Measurements from ENCODE around the gene ACAP2.

The ACAP2 gene

DNA sequence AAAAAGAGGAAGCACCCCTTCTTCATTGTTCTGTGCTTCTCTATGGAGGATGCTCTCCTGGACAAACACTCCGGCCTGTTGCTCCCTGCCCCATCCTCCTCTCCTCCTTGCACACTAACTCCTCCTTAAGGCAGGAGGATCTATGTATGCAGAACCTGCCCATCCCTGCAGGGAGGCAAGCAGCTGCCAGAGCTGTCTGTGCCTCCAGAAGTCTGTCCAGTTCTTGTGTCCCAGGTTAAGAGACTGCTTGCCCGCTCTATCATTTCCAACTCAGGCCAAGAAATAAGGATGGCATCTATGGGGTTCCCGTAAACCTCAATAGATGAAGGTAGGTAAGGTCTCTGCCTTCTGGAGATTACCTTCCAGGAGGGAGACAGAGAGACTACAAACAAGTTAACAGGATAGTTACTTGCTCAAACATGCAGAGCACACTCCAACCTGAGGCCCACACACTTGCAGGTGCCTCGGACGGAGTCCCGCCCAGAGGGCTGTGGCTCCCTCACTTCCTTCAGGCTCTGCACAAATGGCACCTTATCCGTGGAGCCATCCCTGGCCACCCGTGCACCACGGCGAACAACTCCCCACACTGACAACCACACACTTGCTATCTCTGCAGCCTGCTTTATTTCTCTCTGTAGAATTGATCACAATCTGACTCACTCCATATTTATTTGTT is 178.8 kb downstream of the ACAP2 start:
- DNase-seq (ENCODE audit: extremely low read depth, low read depth): no peak
- TF ChIP-seq, protein P1, sequence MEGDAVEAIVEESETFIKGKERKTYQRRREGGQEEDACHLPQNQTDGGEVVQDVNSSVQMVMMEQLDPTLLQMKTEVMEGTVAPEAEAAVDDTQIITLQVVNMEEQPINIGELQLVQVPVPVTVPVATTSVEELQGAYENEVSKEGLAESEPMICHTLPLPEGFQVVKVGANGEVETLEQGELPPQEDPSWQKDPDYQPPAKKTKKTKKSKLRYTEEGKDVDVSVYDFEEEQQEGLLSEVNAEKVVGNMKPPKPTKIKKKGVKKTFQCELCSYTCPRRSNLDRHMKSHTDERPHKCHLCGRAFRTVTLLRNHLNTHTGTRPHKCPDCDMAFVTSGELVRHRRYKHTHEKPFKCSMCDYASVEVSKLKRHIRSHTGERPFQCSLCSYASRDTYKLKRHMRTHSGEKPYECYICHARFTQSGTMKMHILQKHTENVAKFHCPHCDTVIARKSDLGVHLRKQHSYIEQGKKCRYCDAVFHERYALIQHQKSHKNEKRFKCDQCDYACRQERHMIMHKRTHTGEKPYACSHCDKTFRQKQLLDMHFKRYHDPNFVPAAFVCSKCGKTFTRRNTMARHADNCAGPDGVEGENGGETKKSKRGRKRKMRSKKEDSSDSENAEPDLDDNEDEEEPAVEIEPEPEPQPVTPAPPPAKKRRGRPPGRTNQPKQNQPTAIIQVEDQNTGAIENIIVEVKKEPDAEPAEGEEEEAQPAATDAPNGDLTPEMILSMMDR (IDR thresholded peaks at IDR 0.05; ENCODE audit: low read depth, low read length): no peak

DNA sequence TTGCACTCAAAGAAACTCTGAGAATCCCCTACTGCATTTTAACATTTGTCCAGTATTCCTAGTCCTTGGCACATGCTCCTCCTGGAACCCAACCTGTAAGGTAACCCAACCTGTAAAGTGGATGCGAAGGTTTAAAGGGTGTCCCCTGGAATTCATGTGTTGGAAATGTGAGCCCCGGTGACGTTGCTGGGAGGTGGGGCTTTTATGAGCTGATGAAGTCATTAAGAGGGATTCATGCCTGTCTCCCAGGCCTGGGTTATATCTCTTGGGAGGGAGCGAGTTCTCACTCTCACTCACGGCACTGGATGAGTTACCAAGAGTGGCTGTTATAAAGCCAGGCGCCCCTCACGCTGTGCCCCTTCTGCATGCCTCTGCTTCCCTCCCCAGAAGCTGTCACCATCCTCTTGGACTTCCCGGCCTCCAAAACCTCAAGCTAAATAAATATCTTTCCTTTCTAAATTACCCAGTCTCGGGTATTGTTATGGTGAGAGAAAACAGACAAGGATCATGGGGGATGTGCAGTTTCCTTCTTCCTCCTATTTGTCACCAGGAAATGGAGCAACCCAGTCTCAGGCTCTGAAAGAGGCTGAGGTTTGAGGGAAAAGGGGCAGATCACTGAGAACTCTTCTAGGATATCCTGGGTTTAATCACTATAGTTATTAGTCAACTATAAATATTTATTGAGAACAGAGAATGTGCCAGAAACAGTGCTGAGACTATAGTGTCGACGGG is 179.5 kb downstream of the ACAP2 start:
- TF ChIP-seq, protein P1 (IDR thresholded peaks at IDR 0.05; ENCODE audit: low read depth, low read length): no peak
- DNase-seq (ENCODE audit: extremely low read depth, low read depth): no peak

DNA sequence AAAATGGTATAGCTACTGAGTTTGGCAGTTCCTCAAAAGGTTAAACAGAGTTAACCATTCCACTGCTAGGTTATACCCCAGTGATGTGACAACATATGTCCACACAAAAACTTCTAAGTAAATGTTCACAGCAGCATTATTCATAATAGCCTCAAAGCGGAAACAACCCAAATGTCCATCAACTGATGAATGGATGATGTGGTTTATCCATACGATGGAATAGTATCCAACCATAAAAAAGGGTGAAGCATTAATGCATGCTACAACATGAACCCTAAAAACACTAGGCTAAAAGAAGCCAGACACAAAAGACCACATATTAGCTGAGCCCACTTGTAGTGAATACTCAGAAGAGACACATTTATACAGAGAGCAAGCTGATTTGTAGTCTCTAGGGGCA is 180.9 kb downstream of the ACAP2 start:
- TF ChIP-seq, protein P1 (IDR thresholded peaks at IDR 0.05; ENCODE audit: low read depth, low read length): no peak
- DNase-seq (ENCODE audit: extremely low read depth, low read depth): no peak

DNA sequence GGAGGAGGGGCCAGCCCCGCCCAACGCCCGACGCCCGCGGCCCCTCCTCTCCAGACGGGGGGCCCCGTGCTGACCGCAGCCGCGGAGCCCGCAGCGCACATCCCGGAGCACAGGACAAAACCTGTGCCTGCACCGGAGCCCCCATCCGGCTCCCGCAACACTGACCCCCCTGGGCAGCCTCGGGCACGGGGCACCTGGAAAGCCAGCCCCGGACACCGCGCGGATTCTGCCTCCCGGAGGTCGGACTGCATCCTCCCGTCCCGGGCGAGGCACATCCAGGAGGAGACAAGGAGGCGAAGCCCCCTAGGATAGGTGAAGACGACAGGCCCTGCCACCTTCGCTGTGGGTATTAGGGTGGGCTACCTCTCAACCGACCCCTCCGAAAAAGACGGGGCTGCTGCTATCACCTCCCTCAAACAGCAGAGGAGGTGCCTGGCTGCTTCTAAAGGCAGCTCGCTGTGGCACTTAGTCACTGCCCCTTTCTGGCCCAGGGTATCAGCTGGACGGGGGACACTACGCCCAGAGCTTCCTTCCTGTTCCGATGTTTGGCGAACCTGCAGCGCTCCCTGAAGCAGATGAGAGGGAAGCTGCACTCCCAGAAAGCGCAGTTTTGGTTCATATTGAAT is 182.4 kb downstream of the ACAP2 start:
- TF ChIP-seq, protein P1 (IDR thresholded peaks at IDR 0.05; ENCODE audit: low read depth, low read length): no peak; the same call in 1 of the 2 replicates
- DNase-seq (ENCODE audit: extremely low read depth, low read depth): no peak

DNA sequence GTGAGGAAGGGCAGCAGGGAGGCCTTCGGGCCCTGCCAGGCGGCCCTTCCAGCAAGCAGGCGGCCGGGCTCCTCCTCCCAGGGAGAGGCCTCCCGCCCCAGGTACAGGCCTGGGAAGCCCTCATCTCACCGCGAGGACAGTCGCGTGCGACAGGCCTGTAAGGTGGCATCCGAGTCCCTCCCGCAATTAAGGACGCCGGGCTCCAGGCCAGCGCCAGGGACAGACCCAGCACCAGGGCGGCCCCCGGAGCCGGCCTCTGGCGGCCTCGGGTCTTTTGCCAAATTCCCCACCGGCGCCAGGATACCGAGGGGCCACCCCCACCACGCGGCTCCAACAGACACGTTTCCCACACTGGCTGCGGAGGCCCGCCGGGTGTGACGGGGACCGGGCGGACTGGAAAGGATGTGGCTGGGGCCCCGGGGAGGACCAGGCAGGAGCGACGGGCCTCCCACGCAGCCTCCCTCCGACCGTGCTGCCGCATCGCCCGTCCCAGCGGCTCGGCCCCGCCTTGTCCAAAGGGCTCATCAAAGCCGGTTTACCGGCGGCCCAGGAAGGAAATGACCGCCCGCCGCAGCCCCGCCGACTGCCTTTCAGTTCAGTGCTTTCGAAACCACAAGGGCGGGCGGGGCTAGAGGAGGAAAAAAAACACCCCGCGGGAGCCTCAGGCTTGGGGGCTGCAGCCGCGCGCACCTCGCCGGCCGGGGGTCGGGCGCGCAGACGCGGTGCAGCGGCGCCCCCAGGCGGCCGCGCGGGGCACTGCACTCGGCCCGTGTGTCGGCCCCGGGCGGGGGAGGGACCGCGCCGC is 183.1 kb downstream of the ACAP2 start:
- DNase-seq (ENCODE audit: extremely low read depth, low read depth): peak; percentile 91
- TF ChIP-seq, protein P1 (IDR thresholded peaks at IDR 0.05; ENCODE audit: low read depth, low read length): peak; percentile 12; the same call in 1 of the 2 replicates

DNA sequence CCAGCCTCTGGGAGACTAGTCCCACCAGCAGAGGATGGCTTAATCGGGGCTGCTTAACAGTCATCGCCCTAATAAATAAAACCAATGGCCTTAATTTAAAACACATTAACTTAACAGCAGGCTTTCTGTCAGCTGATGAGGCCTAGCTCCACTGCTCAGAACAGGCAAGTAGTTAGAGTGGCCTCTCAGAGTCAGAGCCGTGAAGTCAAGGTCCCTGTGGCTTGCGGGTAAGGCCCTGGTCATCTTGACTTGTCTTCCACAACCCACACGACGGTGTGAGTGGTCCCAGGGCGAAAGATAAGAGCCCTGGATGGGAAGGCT is 183.7 kb downstream of the ACAP2 start:
- TF ChIP-seq, protein P1 (IDR thresholded peaks at IDR 0.05; ENCODE audit: low read depth, low read length): no peak
- DNase-seq (ENCODE audit: extremely low read depth, low read depth): no peak

Data from AG09319 (cell line).